Head of caudate nucleus (tissue), 42 donors: ENCODE results near the gene ZSWIM4.
"Not testable (repeated sequence)": the region's sequence is repeated elsewhere in the genome, so short reads cannot be mapped to it uniquely, and the experiment has no call there.

Experiments used
- DNase-seq, 42 donors: peaks; one replicate each; pipeline versions ENCODE4 v3.0.0 to v3.0.0-alpha.2; 2020 to 2021; ENCODE audit warnings: mixed read lengths in 7 of 42
- intact Hi-C: fragments of 100-400 bp; cut with DNase I; formaldehyde crosslinking; loops from one replicate; pipeline ENCODE4 v1.15.0; 2022

The ZSWIM4 gene

DNA sequence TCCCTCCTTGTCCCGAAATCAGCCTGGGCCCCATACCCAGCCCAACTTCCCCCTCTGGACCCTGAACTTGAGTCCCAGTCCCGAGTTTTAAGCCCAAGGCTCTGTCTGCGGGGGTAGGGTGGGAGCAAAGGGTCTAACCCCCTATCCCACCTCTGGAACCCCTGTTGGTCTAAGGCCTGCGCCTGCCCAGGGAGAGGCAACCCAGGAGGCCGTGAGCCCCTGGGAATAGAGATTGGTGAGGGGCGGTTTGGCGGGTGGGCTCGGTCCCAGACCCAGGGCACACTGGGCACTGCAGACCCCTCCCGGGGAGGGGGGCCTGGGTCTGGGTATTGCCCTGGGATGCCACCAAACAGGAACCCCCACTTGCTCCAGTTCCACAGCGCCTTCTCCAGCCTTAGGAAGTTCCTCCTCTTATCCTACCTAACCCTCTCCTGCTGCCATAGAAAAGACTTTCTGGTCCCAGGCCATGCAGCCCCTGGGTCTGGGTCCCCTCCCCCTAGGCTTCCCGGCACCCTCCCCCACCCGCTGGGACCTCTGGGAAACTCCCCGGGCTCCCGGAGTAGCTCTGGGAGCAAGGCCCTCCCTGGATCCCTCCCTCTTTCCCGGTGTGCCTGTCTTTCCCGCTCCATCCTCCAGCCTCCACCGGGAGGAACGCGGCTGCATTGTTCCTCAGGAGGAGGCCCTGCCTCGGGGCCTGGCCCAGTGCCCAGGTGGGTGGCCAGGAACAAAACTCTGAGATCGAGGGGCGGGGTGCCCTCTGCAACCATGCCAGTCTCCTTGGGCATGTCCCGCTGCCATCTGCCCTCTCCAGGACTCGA lies 48.1 kb downstream of the ZSWIM4 start:
- DNase-seq = peak in 2 of 42 donors; percentile 22 to 55
- intact Hi-C loops = no loop called here

DNA sequence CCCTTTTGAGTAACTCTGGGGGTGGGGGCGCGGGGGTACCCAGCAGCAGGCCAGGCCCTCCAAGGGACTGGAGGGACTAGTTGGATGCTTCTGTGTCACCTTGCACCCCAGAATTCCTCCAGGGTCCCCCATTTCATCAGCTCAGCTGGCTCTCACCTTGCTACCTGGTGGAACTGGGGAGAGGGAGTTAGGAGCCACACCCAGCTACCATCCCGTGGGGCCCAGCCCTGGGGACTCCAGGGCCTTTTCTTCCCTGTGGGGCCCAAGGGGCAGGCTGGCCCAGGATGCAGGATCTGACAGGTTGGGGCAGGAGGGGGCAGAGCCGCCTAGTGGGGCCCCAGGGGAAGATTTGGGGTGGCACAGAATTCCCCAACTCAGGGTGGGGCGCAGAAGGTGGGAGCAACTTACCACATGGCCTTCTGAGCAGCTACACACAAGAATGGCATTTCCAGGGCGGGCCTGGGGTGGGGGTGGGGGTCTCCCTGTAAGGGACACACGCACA lies 48.9 kb downstream of the ZSWIM4 start:
- DNase-seq = no peak

DNA sequence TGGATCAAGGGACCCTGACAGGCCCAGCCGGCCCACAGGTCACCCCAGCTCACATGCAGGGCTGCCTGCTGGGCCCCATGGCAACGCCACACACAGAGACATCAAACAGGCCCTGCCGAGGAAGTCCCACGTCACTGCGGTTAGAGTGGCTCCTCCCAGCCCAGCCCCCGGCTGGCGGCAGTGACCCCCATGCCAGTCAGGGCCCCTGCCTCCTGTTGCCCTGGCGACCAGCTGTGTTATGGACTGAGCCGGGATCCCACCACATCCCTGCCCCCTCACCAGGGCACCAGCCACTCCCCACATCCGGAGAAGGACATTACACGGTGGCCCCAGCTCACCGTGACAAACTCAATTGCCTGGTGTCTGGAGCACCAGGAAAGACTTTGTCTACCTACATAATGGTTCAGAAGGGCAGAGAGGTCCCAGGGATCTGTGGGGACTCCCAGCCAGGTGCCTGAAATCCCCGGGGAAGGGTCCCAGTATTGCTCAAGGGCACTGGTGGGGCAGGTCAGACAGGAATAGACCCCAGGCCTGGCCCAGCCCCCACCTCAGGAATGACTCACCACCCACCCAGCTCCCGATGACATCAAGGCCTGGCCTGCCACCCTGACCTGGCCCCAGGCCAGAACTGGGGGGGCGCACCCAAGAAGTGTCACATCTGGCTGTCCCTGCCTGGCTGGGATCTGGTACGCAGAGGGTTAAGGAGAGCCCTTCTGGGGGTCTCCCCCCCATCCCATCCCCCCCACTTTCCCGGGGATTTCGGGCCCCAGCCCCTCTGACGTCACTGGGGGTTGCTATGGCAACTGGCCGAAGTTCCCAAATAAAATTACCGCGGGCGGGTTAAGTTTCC lies 51.5 kb downstream of the ZSWIM4 start:
- intact Hi-C loops = no loop called here

More for the DNA sequence above, 48.9 kb downstream of the ZSWIM4 start:
- intact Hi-C loops = no loop called here

DNA sequence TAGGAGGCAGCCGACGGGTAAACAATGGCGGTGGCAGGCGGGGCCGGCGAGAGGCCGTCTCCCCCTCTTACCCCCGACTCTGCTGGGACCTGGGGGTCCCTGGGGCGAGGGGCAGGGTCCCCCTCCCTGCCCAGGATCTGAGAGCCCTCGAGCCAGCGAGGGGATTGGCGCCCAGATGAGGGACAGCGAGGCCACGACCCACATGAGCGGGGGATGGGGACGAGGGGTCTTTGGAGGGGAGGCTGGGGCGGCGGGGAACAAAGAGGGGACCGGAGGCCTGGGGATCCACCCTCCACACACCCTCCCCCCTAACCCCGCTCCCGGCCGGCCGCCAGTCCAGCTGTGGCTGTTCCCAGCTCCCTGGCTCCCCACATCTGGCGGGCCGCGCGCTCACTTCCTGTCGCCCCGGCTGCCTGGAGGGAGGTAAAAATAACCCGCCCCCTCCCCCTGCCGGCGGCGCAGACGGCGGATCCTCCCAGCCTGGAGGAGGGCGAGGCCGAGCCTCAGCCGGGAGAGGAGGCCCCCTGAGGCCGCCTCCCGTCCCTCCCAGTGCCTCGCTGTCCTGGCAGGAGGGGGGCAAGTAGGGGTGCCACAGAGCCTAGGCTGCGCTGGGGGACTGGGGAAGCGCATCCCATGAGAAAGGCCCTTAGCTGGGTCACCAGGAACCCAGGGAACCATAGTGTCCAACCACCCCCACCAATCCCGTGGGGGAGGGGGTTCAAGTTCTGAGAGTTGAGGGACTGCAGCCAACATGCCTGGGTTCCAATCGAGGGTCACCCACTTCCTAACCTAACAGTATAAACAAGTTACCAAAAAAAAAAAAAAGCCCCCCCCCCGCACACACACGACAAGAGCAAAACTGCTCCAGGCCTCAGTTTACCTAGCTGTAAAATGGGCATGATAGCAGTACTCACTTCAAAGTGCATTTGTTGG lies 52.4 kb downstream of the ZSWIM4 start:
- DNase-seq = peak; percentile 61 to 94 (median 82)
- intact Hi-C loops = no loop called here

More for the DNA sequence above, 51.5 kb downstream of the ZSWIM4 start:
- peak in 41 of 42 donors; percentile 48 to 89 (median 69) for DNase-seq

DNA sequence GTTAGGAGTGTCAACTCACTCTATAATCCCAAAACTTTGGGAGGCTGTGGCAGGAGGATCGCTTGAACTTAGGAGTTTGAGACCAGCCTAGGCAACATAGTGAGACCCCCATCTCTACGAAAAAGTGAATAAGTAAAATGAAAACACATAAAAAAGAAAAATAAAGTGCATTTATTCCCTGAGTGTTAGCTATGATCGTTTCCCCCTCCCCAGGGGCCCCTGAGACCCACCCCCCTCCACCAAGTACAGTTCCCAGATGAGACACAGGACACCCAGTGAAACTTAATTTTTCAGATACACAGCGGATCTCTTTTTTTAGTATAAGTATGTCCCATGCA lies 53.1 kb downstream of the ZSWIM4 start:
- intact Hi-C loops = no loop called here
- DNase-seq = no peak

DNA sequence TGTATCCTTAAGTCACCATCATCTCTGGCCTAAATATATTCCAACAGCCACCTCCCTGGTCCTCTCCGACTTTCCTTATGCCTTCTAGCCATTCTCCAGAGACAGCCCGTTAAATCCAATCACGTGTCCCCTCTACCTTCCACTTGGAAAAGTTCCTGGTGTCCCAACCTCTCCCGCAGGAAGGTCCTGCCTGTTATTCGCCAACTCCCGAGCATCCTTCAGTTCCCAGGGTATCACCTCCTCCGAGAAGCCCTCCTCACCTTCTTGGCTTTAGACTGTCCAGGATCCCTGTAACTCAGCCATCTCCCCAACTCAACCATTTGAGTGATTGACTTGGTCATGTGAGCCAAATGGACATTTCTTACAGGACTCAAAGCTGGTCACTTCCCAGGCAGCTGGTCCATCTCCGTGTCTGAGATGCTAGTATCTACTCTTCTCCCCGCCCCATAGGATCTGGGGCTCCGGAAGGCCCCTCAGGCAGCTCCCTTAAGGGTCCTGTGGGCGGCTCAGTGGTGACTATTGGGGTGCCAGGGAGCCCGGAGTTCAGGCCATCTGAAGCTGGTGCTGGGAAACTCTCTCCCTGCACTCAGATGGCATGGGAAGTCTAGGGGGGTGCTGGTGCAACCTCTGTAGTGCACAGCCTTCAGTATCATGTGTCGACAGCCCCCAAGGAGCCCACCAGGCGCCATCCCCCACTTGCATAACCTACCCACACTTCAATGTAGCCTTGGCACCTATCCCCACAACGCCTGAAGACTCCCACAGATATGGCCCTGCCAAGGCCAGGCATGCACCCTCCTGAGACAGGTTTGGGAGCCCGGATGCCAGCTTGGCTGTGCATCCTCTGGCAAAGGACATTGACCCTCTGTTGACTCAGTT lies 53.8 kb downstream of the ZSWIM4 start:
- intact Hi-C loops = no loop called here
- DNase-seq = no peak

DNA sequence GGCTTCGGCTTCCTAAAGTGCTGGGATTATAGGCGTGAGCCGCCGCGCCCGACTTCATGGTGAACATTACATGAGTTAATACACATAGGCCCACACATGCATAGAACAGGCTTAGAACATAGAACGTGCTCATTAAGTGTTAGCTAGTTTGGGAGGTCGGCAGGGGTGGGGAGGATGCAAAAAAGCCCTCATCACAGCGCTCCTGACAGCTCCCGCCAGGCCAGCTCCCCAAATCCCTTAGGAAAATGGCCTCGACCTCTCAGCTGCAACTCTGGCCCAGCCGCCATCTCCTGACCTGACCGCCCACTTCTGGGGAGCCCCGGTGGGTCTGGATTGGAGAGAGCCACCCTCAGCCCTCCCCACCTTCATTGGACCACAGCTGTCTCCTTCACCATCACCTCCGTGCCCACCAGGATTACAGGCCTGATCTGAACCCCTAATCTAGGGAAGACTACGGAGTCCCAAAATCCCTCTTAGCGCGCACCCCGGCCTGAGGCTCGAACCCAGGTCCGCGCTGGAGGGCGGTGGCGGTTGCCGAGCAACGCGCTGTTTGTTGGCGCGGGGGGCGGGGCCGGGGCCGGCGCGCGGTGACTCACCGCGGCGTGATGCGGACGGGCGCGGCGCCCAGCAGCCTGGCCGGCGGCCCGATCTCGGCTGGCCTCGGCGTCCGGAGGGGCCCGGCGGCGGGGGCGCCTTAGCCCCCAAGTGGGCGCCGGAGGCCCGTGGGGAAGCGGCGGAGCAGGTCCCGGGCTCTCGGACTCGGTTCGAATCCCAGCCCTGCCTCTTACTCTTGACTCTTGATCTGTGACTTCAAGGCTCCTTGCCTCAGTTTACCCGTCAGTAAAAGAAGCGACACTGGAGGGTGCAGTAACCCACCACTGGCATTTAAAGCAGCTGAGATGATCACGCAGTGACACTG lies 55.0 kb downstream of the ZSWIM4 start:
- intact Hi-C loops = no loop called here
- DNase-seq = peak in 39 of 42 donors; percentile 28 to 92 (median 78)

DNA sequence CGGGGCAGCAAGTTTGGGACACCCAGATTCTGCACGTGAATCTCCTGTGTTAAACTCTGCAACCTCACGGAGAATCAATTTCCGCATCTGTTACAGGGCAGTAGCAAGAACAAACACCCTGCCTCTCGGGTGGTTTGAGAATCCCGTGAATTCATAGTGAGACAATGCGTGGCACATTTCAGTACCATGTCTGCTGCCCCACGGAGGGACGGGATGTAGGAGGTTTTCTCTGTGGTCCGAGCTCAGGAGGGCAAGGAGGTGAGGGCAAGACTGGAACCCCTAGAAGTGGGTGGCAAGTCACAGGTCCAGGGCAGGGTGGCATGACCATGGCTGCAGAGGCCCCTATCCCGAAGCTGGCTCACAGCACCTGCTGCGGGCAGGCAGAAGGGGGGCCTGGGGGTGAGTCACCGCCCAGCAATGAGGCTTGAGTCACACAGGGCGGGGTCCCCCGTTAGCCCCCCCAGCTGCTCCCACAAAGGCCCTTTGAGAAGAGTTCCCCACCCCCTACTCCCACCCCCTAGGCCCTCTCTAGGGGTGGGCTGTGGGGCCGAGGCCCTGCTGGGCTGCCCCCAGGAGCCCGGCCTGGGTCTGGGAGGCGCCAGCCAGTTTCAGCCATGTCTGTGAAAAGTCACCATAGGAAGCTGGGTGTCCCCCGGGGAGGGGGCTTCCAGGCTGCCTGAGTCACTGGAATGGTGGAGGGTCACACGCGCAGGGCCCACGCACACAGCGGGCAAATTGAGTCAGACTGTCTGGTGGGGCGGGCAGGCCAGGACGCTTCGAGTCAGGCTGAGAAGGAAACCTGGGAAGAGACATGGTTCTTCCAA lies 55.9 kb downstream of the ZSWIM4 start:
- peak; percentile 61 to 96 (median 76) for DNase-seq
- intact Hi-C loops = no loop called here

DNA sequence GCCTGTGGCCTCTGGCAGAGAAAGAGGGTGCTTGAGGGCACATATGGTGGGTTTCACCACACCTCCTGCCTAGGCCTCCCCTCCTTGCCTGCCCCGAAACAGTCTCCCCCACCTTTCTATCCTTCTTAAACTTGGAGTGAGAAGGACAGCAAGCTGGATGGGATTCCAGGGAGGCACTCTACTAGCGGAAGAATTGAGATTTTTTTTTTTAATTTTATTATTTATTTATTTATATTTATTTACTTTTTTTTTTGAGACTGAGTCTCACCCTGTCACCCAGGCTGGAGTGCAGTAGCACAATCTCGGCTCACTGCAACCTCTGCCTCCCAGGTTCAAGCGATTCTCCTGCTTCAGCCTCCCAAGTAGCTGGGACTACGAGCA lies 56.5 kb downstream of the ZSWIM4 start:
- DNase-seq, intact Hi-C loops: not testable (repeated sequence)

DNA sequence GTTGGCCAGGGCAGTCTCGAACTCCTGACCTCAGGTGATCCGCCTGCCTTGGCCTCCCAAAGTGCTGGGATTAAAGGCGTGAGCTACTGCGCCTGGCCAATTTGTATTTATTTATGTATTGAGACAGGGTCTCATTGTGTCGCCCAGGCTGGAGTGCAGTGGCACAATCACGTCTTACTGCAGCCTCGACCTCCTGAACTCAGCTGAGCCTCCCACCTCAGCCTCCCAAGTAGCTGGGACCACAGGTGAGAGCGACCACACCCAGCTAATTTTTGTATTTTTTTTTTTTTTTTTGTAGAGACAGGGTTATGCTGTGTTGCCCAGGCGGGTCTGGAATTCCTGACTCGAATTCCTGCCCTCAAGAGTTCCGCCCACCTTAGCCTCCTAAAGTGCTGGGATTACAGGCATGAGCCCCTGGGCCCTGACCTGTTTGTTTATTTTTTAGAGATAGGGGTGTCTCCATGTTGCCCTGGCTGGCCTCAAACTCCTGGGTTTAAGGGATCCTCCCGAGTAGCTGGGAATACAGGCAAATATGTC lies 57.0 kb downstream of the ZSWIM4 start:
- intact Hi-C loops, DNase-seq: not testable (repeated sequence)

DNA sequence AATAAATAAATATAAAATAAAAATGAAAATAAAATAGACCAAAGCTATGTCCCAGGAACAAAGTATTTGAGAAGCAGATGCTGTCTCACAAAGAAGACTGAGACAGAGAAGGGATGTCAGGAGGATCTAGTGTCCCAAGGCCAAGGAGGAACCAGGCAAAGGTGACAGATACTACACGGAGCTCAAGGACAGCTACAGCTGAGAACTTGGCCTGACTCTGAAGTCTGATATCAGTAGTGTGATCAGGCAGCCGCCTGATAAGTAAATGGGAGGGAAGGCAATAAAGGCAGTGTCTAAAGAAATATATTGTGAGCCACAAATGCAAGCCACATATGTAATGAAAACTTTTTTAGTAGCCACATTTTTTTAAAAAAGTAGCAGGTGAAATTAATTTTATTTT lies 61.3 kb downstream of the ZSWIM4 start:
- no peak for DNase-seq
- intact Hi-C loops = no loop called here

DNA sequence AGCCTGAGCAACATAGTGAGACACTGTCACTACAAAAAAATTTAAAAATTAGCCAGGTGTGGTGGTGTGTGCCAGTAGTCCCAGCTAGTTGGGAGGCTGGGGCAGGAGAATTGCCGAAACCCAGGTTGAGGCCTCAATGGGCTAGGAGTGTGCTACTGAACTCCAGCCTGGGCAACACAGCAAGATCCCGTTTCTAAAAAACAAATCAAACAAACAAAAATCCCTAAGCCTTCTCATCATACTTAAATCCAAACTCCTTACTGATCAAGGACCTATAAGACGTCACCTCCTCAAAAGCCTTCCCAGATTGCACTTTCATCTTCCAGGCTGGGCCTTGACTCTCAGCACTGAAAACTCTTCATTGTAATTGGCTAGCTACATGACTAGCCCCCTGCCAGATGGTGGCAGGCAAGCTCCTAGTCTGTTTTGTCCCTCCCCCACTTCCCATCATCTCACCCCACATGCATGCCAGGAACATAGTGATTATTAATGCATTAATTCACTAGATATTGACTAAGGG lies 64.2 kb downstream of the ZSWIM4 start:
- intact Hi-C loops = no loop called here
- DNase-seq = no peak

DNA sequence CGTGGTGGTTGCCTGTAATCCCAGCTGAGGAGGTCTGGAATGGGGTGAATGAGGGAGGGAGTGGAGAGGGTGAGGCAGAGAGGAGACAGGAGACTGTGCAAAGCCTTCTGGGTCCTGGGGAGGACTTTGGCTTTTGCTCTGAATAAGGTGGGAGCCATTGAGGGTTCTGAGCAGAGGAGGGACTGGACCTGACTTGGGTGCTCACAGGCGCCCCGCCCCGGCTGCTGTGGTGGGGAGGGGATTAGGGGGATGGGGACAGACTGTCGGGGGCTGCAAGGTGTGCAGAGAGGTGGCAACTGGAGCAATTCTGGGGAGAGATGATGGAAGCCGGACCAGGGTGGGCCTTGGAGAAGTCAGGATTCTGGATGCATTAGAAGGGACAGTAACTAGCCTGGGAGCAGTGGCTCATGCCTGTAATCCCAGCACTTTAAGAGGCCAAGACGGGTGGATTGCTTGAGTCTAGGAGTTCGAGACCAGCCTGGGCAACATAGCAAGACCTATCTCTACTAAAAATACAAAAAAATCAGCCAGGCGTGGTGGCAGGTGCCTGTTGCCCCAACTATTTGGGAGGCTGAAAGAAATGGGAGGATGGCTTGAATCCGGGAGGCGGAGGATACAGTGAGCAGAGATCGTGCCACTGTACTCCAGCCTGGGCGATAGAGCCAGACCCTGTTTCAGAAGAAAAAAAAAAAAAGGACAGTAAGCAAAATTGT lies 65.6 kb downstream of the ZSWIM4 start:
- no peak for DNase-seq
- intact Hi-C loops = loop anchor here (5.0 to 10.0 kb wide), 2 partner anchors 64 to 256 kb away; partner anchors contain the start of gene ZSWIM4

DNA sequence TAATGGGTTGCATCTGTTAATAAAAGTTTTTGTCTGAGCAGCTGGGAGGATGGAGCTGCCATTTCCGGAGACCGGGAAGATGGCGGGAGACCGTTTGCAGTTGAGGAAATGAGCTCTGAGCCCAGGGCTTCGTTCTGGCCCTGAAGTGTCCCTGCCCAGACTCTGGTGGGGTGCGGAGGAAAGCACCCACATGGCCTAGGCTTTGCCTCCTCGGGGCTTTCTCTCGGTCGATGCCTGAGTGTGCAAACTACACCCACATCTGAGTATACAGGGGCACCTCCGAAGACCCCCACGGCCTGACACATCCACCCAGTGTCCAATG lies 66.1 kb downstream of the ZSWIM4 start:
- intact Hi-C loops = loop anchor here (5.0 to 10.0 kb wide), 2 partner anchors 64 to 257 kb away; partner anchors contain the start of gene ZSWIM4
- no peak for DNase-seq
